ENCODE measurements around the gene MEA1.
"Not testable (repeated sequence)": the region's sequence is repeated elsewhere in the genome, so short reads cannot be mapped to it uniquely, and the experiment has no call there.

Gene MEA1

DNA sequence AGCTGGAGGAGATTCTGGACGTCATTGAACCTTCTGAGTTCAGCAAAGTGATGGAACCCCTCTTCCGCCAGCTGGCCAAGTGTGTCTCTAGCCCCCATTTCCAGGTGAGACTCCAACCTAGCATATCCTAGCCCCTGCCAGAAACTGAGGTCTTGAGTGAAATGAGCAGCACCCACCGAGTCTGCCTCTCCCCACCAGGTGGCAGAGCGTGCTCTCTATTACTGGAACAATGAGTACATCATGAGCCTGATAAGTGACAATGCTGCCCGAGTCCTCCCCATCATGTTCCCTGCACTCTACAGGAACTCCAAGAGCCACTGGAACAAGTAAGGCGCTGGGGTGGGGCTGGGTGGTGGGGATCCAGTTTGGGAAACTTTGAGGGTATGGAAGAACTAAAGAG, 4.6 kb downstream of the MEA1 start:
- peak; percentile 56 for DNase-seq (ENCODE audit: low spot score)

DNA sequence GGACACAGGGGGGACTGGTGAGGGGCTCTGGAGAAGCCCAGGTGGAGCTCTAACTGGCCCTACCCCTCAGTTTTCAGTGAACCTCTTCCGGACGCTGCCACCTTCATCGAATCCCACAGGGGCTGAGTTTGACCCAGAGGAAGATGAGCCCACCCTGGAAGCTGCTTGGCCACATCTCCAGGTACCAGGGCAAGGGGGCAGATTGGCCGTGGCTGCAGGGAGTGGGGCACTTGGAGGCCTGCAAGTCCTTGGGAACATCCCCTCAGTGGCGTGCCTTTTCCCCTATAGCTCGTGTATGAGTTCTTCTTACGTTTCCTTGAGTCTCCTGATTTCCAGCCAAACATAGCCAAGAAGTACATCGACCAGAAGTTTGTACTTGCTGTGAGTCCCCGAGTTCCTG, 6.6 kb downstream of the MEA1 start:
- DNase-seq (ENCODE audit: low spot score): no peak

DNA sequence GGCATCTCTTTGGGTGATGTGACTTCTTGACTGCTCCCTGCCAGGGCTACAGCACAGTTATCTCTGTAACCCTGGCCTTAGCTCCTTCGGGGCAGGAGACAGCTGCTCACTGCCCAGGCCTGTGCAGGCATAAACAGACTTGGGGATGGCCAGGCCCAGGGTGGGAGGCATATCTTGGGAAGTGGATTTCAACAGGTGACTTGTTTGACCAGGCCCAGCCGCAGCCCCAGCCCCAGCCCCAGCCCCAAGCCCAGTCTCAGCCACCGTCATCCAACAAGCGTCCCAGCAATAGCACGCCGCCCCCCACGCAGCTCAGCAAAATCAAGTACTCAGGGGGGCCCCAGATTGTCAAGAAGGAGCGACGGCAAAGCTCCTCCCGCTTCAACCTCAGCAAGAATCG, 7.5 kb downstream of the MEA1 start:
- no peak for DNase-seq (ENCODE audit: low spot score)

DNA sequence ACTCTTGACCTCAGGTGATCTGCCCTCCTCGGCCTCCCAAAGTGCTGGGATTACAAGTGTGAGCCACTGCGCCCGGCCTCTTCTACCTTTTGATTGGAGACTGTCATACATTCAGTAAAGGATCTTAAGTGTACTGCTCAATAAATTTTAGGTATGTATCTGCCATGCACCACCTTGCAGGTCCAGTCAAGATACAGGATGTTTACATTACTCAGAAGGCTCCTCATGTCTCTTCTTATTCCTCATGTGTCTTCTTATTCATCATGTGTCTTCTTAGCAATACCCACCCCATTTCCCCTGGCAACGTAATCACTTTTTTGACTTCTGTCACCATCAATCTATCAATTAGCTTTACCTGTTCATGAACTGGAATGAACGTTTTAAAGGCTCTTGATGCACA, 7.9 kb downstream of the MEA1 start:
- no peak for DNase-seq (ENCODE audit: low spot score)

DNA sequence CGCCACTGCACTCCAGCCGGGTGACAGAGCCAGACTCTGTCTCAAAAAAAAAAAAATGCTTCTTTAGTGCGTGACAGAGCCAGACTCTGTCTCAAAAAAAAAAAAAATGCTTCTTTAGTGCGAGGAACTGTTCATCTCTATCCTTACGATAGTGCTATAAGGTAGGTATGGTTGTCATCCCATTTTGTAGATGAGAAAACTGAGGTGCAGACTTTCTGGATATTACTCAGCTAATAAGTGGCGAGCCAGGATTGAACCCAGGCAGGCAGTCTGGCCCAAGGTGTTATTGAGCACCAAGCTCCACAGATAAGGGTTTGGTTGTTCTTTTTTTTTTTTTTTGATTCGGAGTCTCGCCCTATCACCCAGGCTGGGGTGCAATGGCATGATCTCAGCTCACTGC, 11.9 kb downstream of the MEA1 start:
- no peak for DNase-seq (ENCODE audit: low spot score)

DNA sequence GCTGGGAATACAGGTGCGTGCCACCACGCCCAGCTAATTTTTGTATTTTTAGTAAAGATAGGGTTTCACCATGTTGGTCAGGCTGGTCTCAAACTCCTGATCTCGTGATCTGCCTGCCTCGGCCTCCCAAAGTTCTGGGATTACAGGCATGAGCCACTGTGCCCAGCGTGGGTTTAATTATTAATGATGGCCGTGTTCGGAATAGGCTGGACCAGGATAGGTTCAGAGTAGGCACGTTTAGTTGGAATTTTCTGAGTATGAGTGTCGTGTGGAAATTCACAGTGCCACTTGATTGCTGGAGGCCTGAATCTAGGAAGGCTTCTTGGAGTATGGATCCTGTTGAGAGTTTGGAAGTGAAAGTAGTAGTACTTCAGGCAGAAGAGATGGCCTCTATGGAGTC, 15.5 kb downstream of the MEA1 start:
- not testable (repeated sequence) for DNase-seq (ENCODE audit: low spot score)

DNA sequence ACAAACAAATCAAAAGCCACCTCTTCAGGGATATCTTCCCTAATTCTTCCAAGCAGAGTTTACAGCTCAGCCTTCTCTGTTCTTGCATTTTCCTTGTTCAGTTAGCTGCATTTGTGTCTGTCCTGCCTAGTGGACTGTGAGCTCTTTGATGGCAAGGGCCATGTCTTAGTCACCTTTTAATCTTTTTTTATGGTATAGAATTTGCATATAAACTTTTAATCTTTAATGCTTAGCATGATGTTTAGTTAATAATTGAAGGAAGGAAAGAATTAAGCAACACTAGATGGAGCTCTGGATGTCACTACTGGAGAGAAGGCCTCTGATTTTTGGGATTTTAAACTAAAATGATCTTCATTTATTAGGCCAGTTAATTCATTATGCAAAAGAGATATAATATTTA, 17.2 kb downstream of the MEA1 start:
- DNase-seq (ENCODE audit: low spot score): no peak

DNA sequence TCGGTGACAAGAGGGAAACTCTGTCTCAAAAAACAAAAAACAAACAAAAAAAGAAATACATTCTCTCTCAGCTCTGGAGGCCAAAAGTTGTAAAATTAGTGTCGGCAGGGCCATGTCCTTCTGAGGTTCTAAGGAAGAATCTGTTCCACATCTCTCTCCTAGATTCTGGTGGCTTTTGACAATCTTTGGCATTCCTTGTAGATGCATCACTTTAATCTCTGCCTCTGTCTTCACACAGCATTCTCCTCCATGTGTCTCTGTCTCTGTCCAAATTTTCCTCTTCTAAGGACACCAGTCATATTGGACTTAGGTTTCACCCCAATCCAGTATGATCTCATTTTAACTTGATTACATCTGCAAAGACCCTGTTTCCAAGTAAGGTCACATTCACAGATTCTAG, 20.3 kb downstream of the MEA1 start:
- no peak for DNase-seq (ENCODE audit: low spot score)

DNA sequence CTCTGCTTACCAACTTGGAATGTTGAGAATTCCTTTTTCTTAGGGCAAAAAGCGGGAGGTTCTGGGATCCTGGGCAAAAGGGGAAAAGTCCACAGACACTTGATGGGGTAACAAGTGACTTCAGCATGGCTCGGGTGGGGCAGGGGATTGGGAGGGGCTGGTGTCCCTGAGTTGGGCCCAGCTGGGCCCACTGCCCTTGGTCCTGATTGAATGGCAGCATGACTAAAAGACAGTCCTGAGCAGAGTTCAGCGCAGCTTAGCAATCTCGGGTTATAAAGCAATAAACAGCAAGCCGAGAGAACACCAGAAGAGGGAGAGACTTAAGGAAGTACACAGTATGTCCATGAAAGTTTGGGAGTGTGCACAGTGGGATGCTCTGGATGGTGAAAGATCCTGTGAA, 23.8 kb downstream of the MEA1 start:
- DNase-seq (ENCODE audit: low spot score): no peak

DNA sequence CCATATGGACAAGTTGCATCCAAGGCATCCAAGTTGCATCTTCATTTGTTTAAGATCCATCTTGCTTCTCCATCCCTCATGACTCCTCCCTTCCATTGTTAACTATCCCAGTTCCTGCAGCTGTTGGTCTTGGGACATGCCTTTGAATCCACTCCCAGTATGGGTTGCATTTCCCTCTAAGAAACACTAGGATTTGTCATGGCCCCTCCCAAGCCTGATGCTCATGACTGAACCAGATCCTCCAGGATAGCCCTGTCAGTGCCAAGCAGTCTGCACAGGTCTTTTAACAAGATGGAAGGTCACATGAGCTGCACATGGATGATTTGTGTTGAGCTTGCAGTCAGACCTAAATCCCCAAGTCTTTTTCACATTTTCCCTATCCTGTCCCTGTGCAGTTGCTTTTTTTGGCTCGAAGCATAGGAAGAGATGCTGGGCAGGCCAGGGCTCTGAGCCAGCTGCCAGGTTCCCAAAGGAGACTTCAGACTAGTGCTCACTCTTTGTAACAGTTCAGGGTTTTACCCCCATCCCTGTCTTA, 25.2 kb downstream of the MEA1 start:
- peak; percentile 30 for DNase-seq (ENCODE audit: low spot score)

DNA sequence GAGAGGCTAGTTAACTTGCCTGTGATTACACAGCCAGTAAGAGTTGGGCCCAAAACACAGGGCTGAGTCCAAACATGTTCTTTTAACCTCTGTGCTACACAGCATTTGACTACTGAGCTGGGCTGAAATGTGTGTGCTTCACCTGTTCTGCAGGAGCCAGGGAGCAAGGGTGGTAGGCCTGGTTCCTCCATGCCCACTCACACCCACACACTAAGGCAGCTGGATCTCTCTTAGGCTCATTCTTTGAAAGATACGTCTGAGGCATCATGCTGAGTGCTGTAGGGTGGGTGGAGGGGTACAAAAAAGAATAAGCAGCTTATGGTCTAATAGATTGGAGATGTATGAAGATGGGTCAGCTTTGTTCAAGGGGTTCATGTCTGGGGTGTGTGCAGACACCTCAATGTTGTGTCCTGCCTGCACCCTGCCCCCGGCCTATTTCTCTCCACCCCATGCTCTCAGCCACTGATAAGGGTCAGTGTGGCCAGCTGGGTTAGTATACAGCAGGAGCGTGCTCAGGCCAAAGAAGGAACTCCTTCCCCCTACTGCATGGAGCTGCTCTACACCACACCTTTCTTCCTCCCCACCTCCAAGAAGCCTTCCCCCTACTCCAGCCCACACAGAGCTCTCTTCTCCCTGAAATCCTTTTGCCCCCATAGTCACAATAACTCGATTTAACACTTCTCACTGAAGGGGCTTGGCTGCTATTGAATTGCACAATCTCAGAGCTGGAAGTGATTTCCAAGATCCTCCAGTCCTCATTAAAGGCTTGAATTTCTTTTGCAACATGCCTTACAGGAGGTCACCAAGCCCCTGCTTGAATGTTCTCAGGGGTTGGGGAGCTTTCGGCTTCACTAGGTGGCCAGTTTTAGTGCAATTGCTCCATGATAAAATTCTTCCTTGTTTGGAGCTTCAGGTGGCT, 26.0 kb downstream of the MEA1 start:
- no peak for DNase-seq (ENCODE audit: low spot score)

DNA sequence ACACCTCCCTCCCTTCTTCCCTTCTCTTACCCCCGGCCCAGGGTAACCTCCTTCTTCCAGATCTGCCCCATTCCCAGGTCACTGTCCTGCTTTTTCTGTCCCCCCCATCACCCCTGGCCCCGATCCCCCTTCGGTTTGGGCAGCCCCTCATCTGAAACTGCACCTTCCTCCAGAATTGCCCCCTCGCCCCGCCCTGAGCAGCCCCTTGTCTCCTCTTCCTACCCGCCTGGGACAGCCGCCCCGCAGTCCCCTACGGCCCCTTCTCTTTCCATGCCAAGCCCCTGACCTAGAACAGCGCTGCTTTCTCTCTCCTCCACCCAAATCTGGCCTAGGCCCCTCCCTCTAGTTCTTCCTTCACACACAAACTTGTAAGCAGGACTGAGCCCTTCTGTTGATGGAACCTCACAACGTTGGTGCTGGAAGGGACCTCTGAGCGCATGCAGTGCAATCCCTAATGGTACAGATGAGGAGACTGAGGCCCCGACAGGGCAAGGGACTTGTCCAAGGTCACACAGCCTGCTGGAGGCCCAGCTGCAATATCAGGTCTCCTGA, 28.7 kb downstream of the MEA1 start:
- peak; percentile 21 for DNase-seq (ENCODE audit: low spot score)

DNA sequence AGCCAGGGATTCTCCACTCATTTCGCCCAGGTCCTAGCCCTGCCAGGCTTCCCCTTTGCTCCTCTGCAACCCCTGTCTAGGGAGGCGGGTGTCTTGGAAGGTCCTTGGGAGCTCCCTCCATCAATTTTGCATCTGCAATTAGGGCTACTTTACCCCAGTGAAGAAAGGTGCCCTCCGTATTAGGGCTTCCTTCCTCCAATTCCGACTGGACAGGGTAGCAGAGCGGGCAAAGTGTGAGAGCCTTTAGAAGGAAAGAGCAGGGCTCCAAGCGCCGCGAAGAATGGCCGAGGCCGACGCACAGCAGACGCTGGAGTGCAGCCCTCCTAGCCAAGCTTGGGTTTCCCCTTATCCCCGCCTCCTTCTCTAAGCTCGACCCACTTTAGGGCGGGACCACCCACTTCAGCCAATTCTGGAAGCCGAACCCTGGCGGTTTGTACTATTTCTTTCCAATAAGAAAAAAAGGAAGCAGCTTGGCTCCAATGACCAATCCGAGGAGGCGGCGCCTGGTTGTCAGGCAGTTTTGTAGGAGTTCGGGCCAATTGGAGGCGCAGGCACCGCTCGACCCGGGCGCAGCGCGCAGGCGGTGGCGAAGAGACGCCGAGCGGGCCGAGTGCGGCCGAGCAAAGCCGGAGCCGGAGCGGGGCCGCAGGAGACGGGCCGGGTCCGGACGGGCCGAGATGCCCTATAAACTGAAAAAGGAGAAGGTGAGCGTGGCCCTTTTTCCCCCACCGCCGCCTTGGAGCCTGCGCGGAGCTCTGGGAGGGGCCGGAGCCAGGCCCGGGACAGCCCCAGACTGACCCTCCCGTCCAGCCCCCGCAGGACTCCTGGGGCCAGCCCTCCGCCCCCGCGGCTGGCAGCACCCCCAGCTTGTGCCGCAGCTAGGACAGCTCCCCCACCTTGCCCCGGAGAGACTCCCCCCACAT, 29.5 kb downstream of the MEA1 start, which contains the start of gene PPP2R5D:
Gene PPP2R5D (plus strand): TSS at position 570 of the 923 bp plus-strand sequence. CDS start 108 bp downstream, at position 678.
- DNase-seq (ENCODE audit: low spot score): peak; percentile 98

DNA sequence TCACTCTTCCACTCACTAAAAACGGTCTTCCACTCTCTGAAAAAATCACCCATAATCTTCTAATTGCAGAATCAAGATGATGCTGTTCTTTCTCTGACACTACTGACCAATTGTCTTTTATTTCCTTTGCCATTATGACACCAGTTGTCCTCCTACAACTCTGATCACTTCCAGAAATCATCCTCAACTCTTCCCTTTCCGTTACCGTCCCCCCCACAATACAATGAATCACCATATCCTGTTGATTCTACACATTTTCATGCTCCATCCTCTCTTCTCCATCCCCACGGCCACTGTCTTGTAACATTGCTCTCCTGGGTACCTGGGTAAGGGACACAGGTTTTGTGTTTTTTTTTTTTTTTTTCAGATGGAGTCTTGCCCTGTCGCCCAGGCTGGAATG, 31.9 kb downstream of the MEA1 start:
- DNase-seq (ENCODE audit: low spot score): no peak

DNA sequence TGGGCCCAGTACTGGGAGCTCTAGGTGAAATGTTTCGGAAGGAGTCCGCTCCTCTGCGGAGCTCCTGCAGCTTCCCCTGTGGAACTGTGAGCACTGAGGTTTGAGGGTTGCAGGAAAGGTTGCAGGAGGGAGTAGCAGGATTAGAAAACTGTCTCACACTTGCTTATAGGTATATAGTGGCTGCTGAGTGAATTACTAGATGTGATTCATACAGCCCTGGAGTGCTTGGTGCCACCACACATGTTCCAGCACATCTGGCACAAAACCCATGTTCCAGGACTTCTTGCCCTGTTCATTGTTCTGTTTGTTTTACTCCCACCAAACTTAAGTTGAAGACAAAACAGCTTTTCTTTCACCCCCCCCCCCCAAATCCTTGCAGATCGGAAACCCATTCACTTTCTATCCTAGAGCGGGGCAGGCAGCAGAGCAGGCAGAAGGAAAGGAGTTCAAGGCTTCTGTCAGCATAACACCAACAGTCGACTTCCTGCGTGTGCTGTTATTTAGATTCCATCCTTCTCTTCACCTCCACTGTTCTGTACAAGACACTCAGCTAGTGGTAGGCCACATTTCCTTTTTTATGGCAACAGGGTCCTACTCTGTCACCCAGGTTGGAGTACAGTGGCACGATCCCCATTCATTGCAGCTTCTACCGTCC, 34.1 kb downstream of the MEA1 start:
- peak; percentile 57 for DNase-seq (ENCODE audit: low spot score)

DNA sequence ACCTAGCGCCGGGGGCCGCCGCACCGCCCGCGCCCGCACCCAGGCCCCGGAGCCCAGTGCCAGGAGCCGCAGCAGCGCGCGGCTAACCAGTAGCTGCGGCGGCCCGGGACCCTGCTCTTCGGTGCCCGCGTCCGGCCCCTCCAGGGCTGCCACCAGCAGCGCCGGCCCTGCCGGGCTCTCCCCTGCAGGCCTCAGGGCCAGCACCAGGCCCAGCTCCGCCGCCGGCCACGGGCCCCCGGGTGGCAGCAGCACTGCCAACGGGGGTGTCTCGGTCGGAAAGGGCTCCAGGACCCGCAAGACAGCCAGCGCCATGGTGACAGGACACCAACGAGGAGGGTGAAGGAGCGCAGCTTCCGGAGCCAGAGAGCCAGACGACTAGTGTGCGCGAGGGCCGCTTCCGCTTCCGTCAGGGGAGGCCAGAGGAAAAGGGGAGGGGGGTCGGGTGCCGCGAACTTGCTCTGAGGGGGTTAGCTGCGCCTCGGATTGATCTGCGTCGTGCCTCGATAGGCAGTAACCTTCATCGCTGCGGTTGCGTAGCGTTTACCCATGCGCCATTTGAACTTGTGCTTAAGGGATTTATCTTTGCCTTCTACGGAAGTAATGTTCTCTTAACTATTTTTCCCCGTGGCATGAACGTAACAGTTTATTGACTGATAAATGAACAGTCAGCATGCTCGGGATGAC, 34.8 kb downstream of the MEA1 start, which contains the start of gene PEX6:
Gene PEX6 (minus strand): TSS at position 343 of the 684 bp plus-strand sequence. CDS start 31 bp downstream, at position 312.
- DNase-seq (ENCODE audit: low spot score): peak; percentile 90

DNA sequence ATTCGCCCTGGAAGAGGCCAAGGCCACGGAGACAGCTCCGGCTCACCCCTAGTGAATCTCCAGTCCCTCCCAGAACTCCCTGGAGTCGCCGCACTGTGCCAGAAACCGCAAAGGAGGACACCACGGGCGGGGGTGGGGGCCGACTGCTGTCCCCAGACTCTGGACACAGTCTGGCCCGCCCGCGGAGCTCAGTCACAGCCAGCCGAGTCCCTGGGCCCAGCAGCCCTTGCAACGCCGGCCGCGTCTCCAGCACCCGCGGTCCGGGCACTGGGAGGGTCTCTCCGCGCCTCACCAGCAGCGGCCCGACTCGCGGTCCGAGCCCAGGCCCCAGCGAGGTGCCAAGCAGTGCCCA, 35.3 kb downstream of the MEA1 start:
- peak; percentile 58 for DNase-seq (ENCODE audit: low spot score)

DNA sequence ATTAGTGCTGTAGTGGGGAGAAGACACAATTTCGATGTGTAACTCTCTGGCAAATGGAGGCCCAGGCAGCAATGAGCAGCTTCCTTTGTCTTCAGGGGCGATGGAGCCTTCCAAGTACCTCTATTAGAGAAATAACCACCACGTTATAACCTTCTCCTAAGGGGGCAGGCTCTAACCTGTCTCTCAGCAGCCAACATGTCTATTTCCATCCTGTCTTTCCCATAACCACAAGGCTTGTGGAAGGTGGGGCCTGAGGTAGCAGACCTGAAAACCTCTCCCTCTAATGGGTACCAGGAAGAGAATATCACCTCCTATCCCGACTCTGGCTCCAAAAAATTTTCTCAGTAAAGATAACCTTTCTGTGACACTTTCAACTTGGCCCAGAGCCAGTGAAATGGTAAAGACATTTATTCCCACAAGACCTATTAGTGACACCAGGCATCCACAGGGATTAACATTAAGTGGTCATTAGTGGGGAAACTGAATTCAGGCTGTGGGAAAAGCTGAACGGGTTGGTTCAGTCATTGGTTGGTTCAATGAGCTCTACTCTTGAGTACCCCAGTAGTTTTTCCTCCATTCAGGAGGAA, 38.7 kb downstream of the MEA1 start:
- DNase-seq (ENCODE audit: low spot score): no peak

DNA sequence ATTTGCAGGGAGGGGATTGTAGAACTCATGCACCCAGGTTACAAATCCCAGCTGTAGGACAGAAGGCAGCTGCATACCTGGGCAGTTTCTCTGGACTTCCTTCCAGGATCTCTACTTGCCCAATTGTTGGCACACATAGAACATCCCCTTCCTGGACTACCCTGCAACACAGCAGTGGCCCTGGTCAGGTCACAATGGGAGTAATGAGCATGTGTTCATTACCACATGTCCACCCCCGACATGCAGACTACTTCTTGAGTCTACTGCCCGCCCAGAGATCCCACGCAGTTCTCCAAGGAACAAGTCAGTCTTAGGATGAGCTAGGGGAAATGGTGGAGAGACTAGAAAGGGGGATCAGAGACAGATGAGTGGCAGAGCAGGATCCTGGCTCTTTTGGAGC, 39.8 kb downstream of the MEA1 start:
- no peak for DNase-seq (ENCODE audit: low spot score)

DNA sequence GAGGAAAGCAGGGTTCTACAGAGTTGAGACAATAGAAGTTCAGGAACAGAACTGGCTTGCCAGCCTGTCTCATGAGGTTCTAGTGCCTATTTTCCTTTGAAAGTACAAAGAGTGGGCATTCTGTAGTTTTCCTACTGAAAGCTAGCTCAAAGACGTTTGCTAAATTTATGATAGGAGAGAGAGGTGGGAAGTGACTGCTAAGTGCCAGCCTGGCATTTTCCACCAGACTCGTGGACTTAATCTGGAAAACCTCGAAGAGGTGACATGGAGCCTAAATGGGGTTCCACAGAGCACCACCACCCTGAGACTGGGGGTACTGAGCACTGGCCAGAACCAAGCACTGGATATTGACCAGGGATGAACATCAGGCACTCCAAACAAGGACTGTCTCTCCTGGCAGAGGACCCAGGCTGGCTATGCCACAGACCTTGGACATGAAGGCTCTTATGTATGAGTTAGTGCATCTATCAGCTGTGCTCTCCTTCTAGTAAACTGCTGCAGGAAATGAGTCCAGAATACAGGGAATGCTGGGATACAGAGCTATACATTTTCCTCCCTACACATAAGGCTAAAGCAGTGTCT, 41.9 kb downstream of the MEA1 start:
- DNase-seq (ENCODE audit: low spot score): no peak

All from AG08396 (cell line).